ENCODE results near the gene ZIC5.

The ZIC5 gene

GRCh38 chr13:99932912-99933311 is 38.7 kb downstream of the ZIC5 start:
- Histone ChIP-seq H2AFZ (ENCODE audit: low read depth, low read length, severe bottlenecking) (no peak overlapping the region), H3K27me3 (ENCODE audit: low read length) (no peaks in the 10 kb centered on the region), H3K36me3 (ENCODE audit: low read length) (no peaks in the 10 kb centered on the region), H4K20me1 (ENCODE audit: low read depth, low read length) (no peaks in the 10 kb centered on the region), H3K27ac (ENCODE audit: low read depth, low read length) (no peak overlapping the region), H3K9me3 (ENCODE audit: insufficient read depth, low read length) (no peaks in the 10 kb centered on the region), H3K79me2 (ENCODE audit: insufficient read depth, low read length) (no peaks in the 10 kb centered on the region), H3K4me3 (ENCODE audit: insufficient read depth, low read length, poor library complexity, severe bottlenecking) (no peak overlapping the region), H3K9me2 (replicated peaks; ENCODE audit: insufficient read depth, low read length) (no peaks in the 10 kb centered on the region), H3K4me2 (ENCODE audit: low read depth, low read length, poor library complexity, severe bottlenecking) (no peak overlapping the region), H3F3A (ENCODE audit: insufficient read depth) (no peaks in the 10 kb centered on the region), H3K9ac (ENCODE audit: low read length) (no peak overlapping the region)
- TF ChIP-seq CTCF (IDR thresholded peaks at IDR 0.05; ENCODE audit: insufficient read depth, low read length, poor library complexity, severe bottlenecking) (no peak), EZH2phosphoT487 (conservative IDR thresholded peaks at IDR 0.05; ENCODE audit: low read length) (no peak)

GRCh38 chr13:99930925-99931324 is 40.6 kb downstream of the ZIC5 start:
- no peak overlapping the region for H2AFZ ChIP-seq (ENCODE audit: low read depth, low read length, severe bottlenecking)
- H3K27me3 ChIP-seq (ENCODE audit: low read length) = no peaks in the 10 kb centered on the region
- H3K9me3 ChIP-seq (ENCODE audit: insufficient read depth, low read length) = no peaks in the 10 kb centered on the region
- H4K20me1 ChIP-seq (ENCODE audit: low read depth, low read length) = no peaks in the 10 kb centered on the region
- no peaks in the 10 kb centered on the region for H3K36me3 ChIP-seq (ENCODE audit: low read length)
- H3K9ac ChIP-seq (ENCODE audit: low read length) = no peak overlapping the region
- no peaks in the 10 kb centered on the region for H3F3A ChIP-seq (ENCODE audit: insufficient read depth)
- H3K4me2 ChIP-seq (ENCODE audit: low read depth, low read length, poor library complexity, severe bottlenecking) = no peak overlapping the region
- TF ChIP-seq EZH2phosphoT487 (conservative IDR thresholded peaks at IDR 0.05; ENCODE audit: low read length) (no peak), CTCF (IDR thresholded peaks at IDR 0.05; ENCODE audit: insufficient read depth, low read length, poor library complexity, severe bottlenecking) (no peak)
- no peaks in the 10 kb centered on the region for H3K9me2 ChIP-seq (replicated peaks; ENCODE audit: insufficient read depth, low read length)
- no peak overlapping the region for H3K4me3 ChIP-seq (ENCODE audit: insufficient read depth, low read length, poor library complexity, severe bottlenecking)
- no peak overlapping the region for H3K27ac ChIP-seq (ENCODE audit: low read depth, low read length)
- no peaks in the 10 kb centered on the region for H3K79me2 ChIP-seq (ENCODE audit: insufficient read depth, low read length)

GRCh38 chr13:99929866-99930265 is 41.7 kb downstream of the ZIC5 start:
- H3K9me3 ChIP-seq (ENCODE audit: insufficient read depth, low read length) = no peaks in the 10 kb centered on the region

GRCh38 chr13:99926014-99926731 is 45.4 kb downstream of the ZIC5 start:
- Histone ChIP-seq H3K4me3 (ENCODE audit: insufficient read depth, low read length, poor library complexity, severe bottlenecking) (no peak overlapping the region), H3K9me2 (replicated peaks; ENCODE audit: insufficient read depth, low read length) (no peaks in the 10 kb centered on the region), H3K9me3 (ENCODE audit: insufficient read depth, low read length) (no peaks in the 10 kb centered on the region), H3K27ac (ENCODE audit: low read depth, low read length) (no peak overlapping the region), H4K20me1 (ENCODE audit: low read depth, low read length) (no peaks in the 10 kb centered on the region), H3K36me3 (ENCODE audit: low read length) (no peaks in the 10 kb centered on the region), H3F3A (ENCODE audit: insufficient read depth) (no peaks in the 10 kb centered on the region), H3K79me2 (ENCODE audit: insufficient read depth, low read length) (no peaks in the 10 kb centered on the region), H2AFZ (ENCODE audit: low read depth, low read length, severe bottlenecking) (no peak overlapping the region), H3K27me3 (ENCODE audit: low read length) (no peaks in the 10 kb centered on the region), H3K4me2 (ENCODE audit: low read depth, low read length, poor library complexity, severe bottlenecking) (no peak overlapping the region), H3K9ac (ENCODE audit: low read length) (no peak overlapping the region)
- no peak for TF ChIP-seq CTCF (IDR thresholded peaks at IDR 0.05; ENCODE audit: insufficient read depth, low read length, poor library complexity, severe bottlenecking)
- TF ChIP-seq EZH2phosphoT487 (conservative IDR thresholded peaks at IDR 0.05; ENCODE audit: low read length) = no peak

More at GRCh38 chr13:99929866-99930265, 41.7 kb downstream of the ZIC5 start:
- Histone ChIP-seq H3K36me3 (ENCODE audit: low read length) (no peaks in the 10 kb centered on the region), H3F3A (ENCODE audit: insufficient read depth) (no peaks in the 10 kb centered on the region), H3K4me3 (ENCODE audit: insufficient read depth, low read length, poor library complexity, severe bottlenecking) (no peak overlapping the region), H3K79me2 (ENCODE audit: insufficient read depth, low read length) (no peaks in the 10 kb centered on the region), H2AFZ (ENCODE audit: low read depth, low read length, severe bottlenecking) (no peak overlapping the region), H3K9ac (ENCODE audit: low read length) (no peak overlapping the region), H3K27me3 (ENCODE audit: low read length) (no peaks in the 10 kb centered on the region), H3K4me2 (ENCODE audit: low read depth, low read length, poor library complexity, severe bottlenecking) (no peak overlapping the region), H3K9me2 (replicated peaks; ENCODE audit: insufficient read depth, low read length) (no peaks in the 10 kb centered on the region), H3K27ac (ENCODE audit: low read depth, low read length) (no peak overlapping the region), H4K20me1 (ENCODE audit: low read depth, low read length) (no peaks in the 10 kb centered on the region)
- TF ChIP-seq EZH2phosphoT487 (conservative IDR thresholded peaks at IDR 0.05; ENCODE audit: low read length) = no peak
